HL-60 (cell line): Measurements from ENCODE around the gene NR4A1.

Experiments used
- DNase-seq, 2 experiments: peaks; one replicate each; pipeline ENCODE4 v3.0.0-alpha.2; 2010 to 2020; ENCODE audit warnings: low read depth in 1 of 2, low spot score in 1 of 2
- H3K27ac ChIP-seq: fragments of 250-450 bp; sonication (Bioruptor Pico); replicated peaks from 2 replicates; pipeline ENCODE4 v1.5.1; 2020; ENCODE audit warnings: mild to moderate bottlenecking, moderate library complexity
- H3K27me3 ChIP-seq: fragments of 250-450 bp; sonication (Bioruptor Pico); 2 replicates; pipeline ENCODE4 v1.5.1; 2021; ENCODE audit warnings: mild to moderate bottlenecking, moderate library complexity; ENCODE audit not compliant: insufficient read depth, poor library complexity, severe bottlenecking
- H3K4me3 ChIP-seq: replicated peaks from 2 replicates; pipeline ENCODE4 v1.5.1; 2011; ENCODE audit warnings: mild to moderate bottlenecking, control low read depth, low read length; ENCODE audit not compliant: insufficient read depth
- GABPA ChIP-seq: IDR thresholded peaks from 2 replicates; pipeline ENCODE4 v1.6.1; 2012; ENCODE audit warnings: low read depth
- POLR2AphosphoS5 ChIP-seq: IDR thresholded peaks from 2 replicates; pipeline ENCODE4 v1.6.1; 2012; ENCODE audit warnings: low read depth
- SPI1 ChIP-seq: IDR thresholded peaks from 2 replicates; pipeline ENCODE4 v1.6.1; 2012; ENCODE audit warnings: low read depth, mild to moderate bottlenecking, borderline replicate concordance
- TF ChIP-seq, protein P1 (sequence below): IDR thresholded peaks from one replicate; pipeline ENCODE4 v1.5.1; 2011; ENCODE audit warnings: low read length, control low read depth, inconsistent platforms; ENCODE audit not compliant: insufficient read depth
- TF ChIP-seq, protein P2 (sequence below): IDR thresholded peaks from 2 replicates; pipeline ENCODE4 v1.6.1; 2012; ENCODE audit warnings: low read depth; ENCODE audit not compliant: insufficient replicate concordance

NR4A1 gene

GRCh38 chr12:52026263-52026662 lies 25.0 kb upstream of the NR4A1 start:
- TF ChIP-seq, protein P1, sequence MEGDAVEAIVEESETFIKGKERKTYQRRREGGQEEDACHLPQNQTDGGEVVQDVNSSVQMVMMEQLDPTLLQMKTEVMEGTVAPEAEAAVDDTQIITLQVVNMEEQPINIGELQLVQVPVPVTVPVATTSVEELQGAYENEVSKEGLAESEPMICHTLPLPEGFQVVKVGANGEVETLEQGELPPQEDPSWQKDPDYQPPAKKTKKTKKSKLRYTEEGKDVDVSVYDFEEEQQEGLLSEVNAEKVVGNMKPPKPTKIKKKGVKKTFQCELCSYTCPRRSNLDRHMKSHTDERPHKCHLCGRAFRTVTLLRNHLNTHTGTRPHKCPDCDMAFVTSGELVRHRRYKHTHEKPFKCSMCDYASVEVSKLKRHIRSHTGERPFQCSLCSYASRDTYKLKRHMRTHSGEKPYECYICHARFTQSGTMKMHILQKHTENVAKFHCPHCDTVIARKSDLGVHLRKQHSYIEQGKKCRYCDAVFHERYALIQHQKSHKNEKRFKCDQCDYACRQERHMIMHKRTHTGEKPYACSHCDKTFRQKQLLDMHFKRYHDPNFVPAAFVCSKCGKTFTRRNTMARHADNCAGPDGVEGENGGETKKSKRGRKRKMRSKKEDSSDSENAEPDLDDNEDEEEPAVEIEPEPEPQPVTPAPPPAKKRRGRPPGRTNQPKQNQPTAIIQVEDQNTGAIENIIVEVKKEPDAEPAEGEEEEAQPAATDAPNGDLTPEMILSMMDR: no peak
- no peak for TF ChIP-seq POLR2AphosphoS5
- no peak for TF ChIP-seq GABPA
- TF ChIP-seq, protein P2, sequence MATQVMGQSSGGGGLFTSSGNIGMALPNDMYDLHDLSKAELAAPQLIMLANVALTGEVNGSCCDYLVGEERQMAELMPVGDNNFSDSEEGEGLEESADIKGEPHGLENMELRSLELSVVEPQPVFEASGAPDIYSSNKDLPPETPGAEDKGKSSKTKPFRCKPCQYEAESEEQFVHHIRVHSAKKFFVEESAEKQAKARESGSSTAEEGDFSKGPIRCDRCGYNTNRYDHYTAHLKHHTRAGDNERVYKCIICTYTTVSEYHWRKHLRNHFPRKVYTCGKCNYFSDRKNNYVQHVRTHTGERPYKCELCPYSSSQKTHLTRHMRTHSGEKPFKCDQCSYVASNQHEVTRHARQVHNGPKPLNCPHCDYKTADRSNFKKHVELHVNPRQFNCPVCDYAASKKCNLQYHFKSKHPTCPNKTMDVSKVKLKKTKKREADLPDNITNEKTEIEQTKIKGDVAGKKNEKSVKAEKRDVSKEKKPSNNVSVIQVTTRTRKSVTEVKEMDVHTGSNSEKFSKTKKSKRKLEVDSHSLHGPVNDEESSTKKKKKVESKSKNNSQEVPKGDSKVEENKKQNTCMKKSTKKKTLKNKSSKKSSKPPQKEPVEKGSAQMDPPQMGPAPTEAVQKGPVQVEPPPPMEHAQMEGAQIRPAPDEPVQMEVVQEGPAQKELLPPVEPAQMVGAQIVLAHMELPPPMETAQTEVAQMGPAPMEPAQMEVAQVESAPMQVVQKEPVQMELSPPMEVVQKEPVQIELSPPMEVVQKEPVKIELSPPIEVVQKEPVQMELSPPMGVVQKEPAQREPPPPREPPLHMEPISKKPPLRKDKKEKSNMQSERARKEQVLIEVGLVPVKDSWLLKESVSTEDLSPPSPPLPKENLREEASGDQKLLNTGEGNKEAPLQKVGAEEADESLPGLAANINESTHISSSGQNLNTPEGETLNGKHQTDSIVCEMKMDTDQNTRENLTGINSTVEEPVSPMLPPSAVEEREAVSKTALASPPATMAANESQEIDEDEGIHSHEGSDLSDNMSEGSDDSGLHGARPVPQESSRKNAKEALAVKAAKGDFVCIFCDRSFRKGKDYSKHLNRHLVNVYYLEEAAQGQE: no peak
- TF ChIP-seq SPI1: no peak
- Histone ChIP-seq H3K27ac (no peak overlapping the region), H3K27me3 (no peaks in the 10 kb centered on the region), H3K4me3 (no peak overlapping the region)
- no peak for DNase-seq

- Histone ChIP-seq H3K27ac (no peak overlapping the region), H3K27me3 (no peaks in the 10 kb centered on the region), H3K4me3 (no peak overlapping the region)
- DNase-seq: peak in 1 of 2 experiments; percentile 40
- TF ChIP-seq SPI1: peak; percentile 85
- no peak for TF ChIP-seq GABPA
These were observed 24.0 kb upstream of the NR4A1 start for GRCh38 chr12:52027085-52027843.

DNA sequence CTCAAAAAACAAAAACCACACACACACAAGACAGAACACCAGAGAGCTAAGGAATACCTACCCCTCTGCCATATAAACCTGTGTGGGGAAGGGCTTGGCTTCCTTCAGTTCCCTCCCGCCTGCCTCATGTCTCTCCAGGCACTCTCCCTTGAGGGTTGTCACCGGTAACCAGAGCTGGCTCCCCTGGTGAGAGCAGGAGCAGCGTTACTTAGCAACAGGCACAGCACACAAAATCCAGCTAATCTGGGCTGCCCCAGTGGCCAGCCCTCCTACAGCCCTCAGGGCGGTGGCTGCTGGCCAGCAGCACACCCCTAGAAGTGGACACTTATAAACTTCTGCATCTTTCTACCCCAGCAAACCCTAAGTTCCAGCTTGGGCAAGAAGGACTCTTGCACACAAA lies 21.6 kb upstream of the NR4A1 start:
- DNase-seq: no peak

DNA sequence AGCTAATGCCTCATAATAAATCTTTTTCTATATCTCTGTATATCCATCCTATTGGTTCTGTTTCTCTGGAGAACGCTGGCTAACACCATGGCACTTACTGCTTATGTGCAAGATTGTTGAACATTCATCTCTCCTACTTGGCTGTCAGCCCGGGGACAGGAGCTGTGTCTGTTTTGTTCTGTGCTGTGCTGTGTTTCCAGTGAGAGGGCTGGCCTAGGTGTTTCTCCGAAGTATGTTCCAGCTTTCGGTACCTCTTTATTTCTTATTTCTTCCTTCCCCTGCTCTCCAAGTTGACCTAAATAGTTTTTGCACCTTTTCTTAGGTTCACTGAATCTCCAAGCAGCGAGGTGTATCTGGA lies 18.8 kb upstream of the NR4A1 start:
- Histone ChIP-seq H3K4me3 (no peak overlapping the region), H3K27me3 (peaks cover 1% of the 10 kb centered on the region), H3K27ac (no peak overlapping the region)
- no peak for DNase-seq
- TF ChIP-seq, protein P2: no peak
- no peak for TF ChIP-seq POLR2AphosphoS5
- TF ChIP-seq SPI1: no peak
- TF ChIP-seq, protein P1: no peak
- TF ChIP-seq GABPA: no peak

More for the DNA sequence above, 21.6 kb upstream of the NR4A1 start:
- Histone ChIP-seq H3K27me3 (no peaks in the 10 kb centered on the region), H3K4me3 (no peak overlapping the region), H3K27ac (no peak overlapping the region)
- no peak for TF ChIP-seq POLR2AphosphoS5
